Activated effector memory CD4-positive, alpha-beta T cell treated with anti-CD3 and anti-CD28 coated beads, Interleukin-2, amount 50 U/mL, for 16 hours (primary cell): Measurements from ENCODE around the gene FAP.

Experiments used
- DNase-seq: peaks from one replicate; pipeline ENCODE4 v3.0.0-alpha.2; 2020

FAP gene

GRCh38 chr2:162241571-162241970 is 1.7 kb downstream of the FAP start:
- DNase-seq, result no peak

- peak; percentile 61 for DNase-seq
Observed at GRCh38 chr2:162234620-162235462, 8.4 kb downstream of the FAP start.

- DNase-seq, result no peak
Observed at GRCh38 chr2:162233197-162233596, 10.0 kb downstream of the FAP start.

- no peak for DNase-seq
Observed at GRCh38 chr2:162232671-162233070, 10.6 kb downstream of the FAP start.

- DNase-seq, result no peak
Observed at GRCh38 chr2:162232027-162232426, 11.2 kb downstream of the FAP start.

GRCh38 chr2:162230761-162231160 is 12.5 kb downstream of the FAP start:
- DNase-seq, result no peak

- no peak for DNase-seq
Observed at GRCh38 chr2:162226836-162227235, 16.4 kb downstream of the FAP start.

GRCh38 chr2:162221064-162221463 is 22.2 kb downstream of the FAP start:
- peak; percentile 85 for DNase-seq

- no peak for DNase-seq
Observed at GRCh38 chr2:162220368-162220767, 22.9 kb downstream of the FAP start.

- no peak for DNase-seq
Observed at GRCh38 chr2:162219426-162219825, 23.8 kb downstream of the FAP start.

- no peak for DNase-seq
Observed at GRCh38 chr2:162217598-162217997, 25.6 kb downstream of the FAP start.

- DNase-seq, result no peak
Observed at GRCh38 chr2:162215162-162215561, 28.1 kb downstream of the FAP start.

- no peak for DNase-seq
Observed at GRCh38 chr2:162212366-162212765, 30.9 kb downstream of the FAP start.

GRCh38 chr2:162211732-162212131 is 31.5 kb downstream of the FAP start:
- DNase-seq, result no peak

GRCh38 chr2:162210385-162210784 is 32.9 kb downstream of the FAP start:
- no peak for DNase-seq

GRCh38 chr2:162202203-162202602 is 41.0 kb downstream of the FAP start:
- no peak for DNase-seq

GRCh38 chr2:162200636-162201035 is 42.6 kb downstream of the FAP start:
- no peak for DNase-seq

GRCh38 chr2:162199913-162200312 is 43.3 kb downstream of the FAP start:
- DNase-seq, result no peak

GRCh38 chr2:162198239-162198638 is 45.0 kb downstream of the FAP start:
- no peak for DNase-seq

GRCh38 chr2:162197069-162197825 is 46.0 kb downstream of the FAP start:
- DNase-seq, result no peak

GRCh38 chr2:162196638-162197037 is 46.6 kb downstream of the FAP start:
- DNase-seq, result no peak

GRCh38 chr2:162188451-162188850 is 54.8 kb downstream of the FAP start:
- no peak for DNase-seq

- no peak for DNase-seq
Observed at GRCh38 chr2:162185541-162186232, 57.6 kb downstream of the FAP start.
